Thymus (tissue), 11 donors: ENCODE data around the gene TTC21B. TPM values are rescaled to one million over a fixed set of nuclear protein-coding genes. Genes with fewer than 3 reads are reported as not detected.

Experiments used
- DNase-seq, 9 donors: peaks; one replicate each; pipeline ENCODE4 v3.0.0-alpha.2; 2013; ENCODE audit warnings: low spot score in 9 of 9, low read depth in 6 of 9, missing footprints in 1 of 9
- H3K27ac ChIP-seq, 2 donors: one replicate each; pipeline ENCODE4 v1.5.1; 2013; ENCODE audit warnings: control low read depth in 1 of 2, low read depth in 1 of 2, low read length in 1 of 2, mild to moderate bottlenecking in 1 of 2, moderate library complexity in 1 of 2
- H3K27me3 ChIP-seq, 2 donors: one replicate each; pipeline ENCODE4 v1.5.1; 2013; ENCODE audit warnings: low read length in 1 of 2; ENCODE audit not compliant: control insufficient read depth in 2 of 2, insufficient read depth in 1 of 2
- H3K36me3 ChIP-seq, 2 donors: one replicate each; pipeline ENCODE4 v1.5.1; 2013; ENCODE audit warnings: low read length in 1 of 2, mild to moderate bottlenecking in 1 of 2, moderate library complexity in 1 of 2; ENCODE audit not compliant: control insufficient read depth in 2 of 2, insufficient read depth in 2 of 2
- H3K4me1 ChIP-seq, 2 donors: one replicate each; pipeline ENCODE4 v1.5.1; 2013; ENCODE audit warnings: low read length in 2 of 2; ENCODE audit not compliant: control insufficient read depth in 2 of 2, insufficient read depth in 2 of 2
- H3K4me3 ChIP-seq, 2 donors: one replicate each; pipeline ENCODE4 v1.5.1; 2013; ENCODE audit warnings: low read length in 2 of 2, control low read depth in 1 of 2, mild to moderate bottlenecking in 1 of 2
- H3K9me3 ChIP-seq, 2 donors: one replicate each; pipeline ENCODE4 v1.5.1; 2013; ENCODE audit warnings: low read length in 1 of 2, mild to moderate bottlenecking in 1 of 2; ENCODE audit not compliant: control insufficient read depth in 2 of 2, insufficient read depth in 1 of 2
- WGBS: extraction: QIAGEN DNeasy Blood & Tissue Kit; methylation state at CpG from one replicate; pipeline ENCODE4 v1.1.7; 2013; 5-methylcytosine and 5-hydroxymethylcytosine counted together
- polyA plus RNA-seq: library from polyadenylated mRNA; stranded (reverse); fragments of 200-250 nt; gene quantifications from one replicate; pipeline ENCODE4 v1.2.3, GENCODE V29; 2013
- total RNA-seq: library from RNA; stranded (reverse); fragments of 120-200 nt; gene quantifications from one replicate; pipeline ENCODE4 v1.2.4, GENCODE V29; 2013
- donor health status: healthy.

The TTC21B gene
- total and polyA plus RNA-seq, 2 donors, result 10.3 to 19.5 TPM

GRCh38 chr2:165911231-165911630, 42.3 kb downstream of the TTC21B start:
- Histone ChIP-seq H3K36me3 (peaks cover 0 to 51% of the 10 kb centered on the region in 2 donors), H3K27ac (no peak overlapping the region), H3K27me3 (no peaks in the 10 kb centered on the region), H3K4me3 (no peak overlapping the region), H3K9me3 (no peaks in the 10 kb centered on the region), H3K4me1 (no peaks in the 10 kb centered on the region)
- no peak for DNase-seq

GRCh38 chr2:165909466-165909865, 44.1 kb downstream of the TTC21B start:
- Histone ChIP-seq H3K9me3 (no peaks in the 10 kb centered on the region), H3K4me1 (no peaks in the 10 kb centered on the region), H3K27me3 (no peaks in the 10 kb centered on the region), H3K27ac (no peak overlapping the region), H3K36me3 (peaks cover under 1 to 39% of the 10 kb centered on the region in 2 donors), H3K4me3 (no peak overlapping the region)
- DNase-seq, result no peak
- 100% methylated on average over 1 of the region's 1 CpG for WGBS

- Histone ChIP-seq H3K27ac (no peak overlapping the region), H3K27me3 (no peaks in the 10 kb centered on the region), H3K9me3 (peaks cover 0 to 1% of the 10 kb centered on the region in 2 donors), H3K4me1 (no peaks in the 10 kb centered on the region), H3K4me3 (no peak overlapping the region), H3K36me3 (peaks cover 3 to 24% of the 10 kb centered on the region in 2 donors)
- DNase-seq, result no peak
- 95% methylated on average over 2 of the region's 2 CpGs for WGBS
Observed at GRCh38 chr2:165905854-165906253, 47.7 kb downstream of the TTC21B start.

GRCh38 chr2:165905269-165905668, 48.3 kb downstream of the TTC21B start:
- no peaks in the 10 kb centered on the region for H3K27me3 ChIP-seq
- WGBS, result 98% methylated on average over 1 of the region's 1 CpG
- peaks cover 3 to 26% of the 10 kb centered on the region in 2 donors for H3K36me3 ChIP-seq
- H3K4me3 ChIP-seq, result no peak overlapping the region
- DNase-seq, result no peak
- no peak overlapping the region for H3K27ac ChIP-seq
- H3K4me1 ChIP-seq, result no peaks in the 10 kb centered on the region
- H3K9me3 ChIP-seq, result peaks cover 0 to 2% of the 10 kb centered on the region in 2 donors

GRCh38 chr2:165904432-165904831, 49.1 kb downstream of the TTC21B start:
- no peaks in the 10 kb centered on the region for H3K27me3 ChIP-seq
- WGBS, result 98% methylated on average over 2 of the region's 2 CpGs
- no peaks in the 10 kb centered on the region for H3K4me1 ChIP-seq
- H3K4me3 ChIP-seq, result no peak overlapping the region
- DNase-seq, result no peak
- peaks cover 3 to 29% of the 10 kb centered on the region in 2 donors for H3K36me3 ChIP-seq
- H3K27ac ChIP-seq, result no peak overlapping the region
- peaks cover 0 to 2% of the 10 kb centered on the region in 2 donors for H3K9me3 ChIP-seq

GRCh38 chr2:165903406-165903805, 50.2 kb downstream of the TTC21B start:
- Histone ChIP-seq H3K9me3 (peaks cover 0 to 2% of the 10 kb centered on the region in 2 donors), H3K36me3 (peaks cover 3 to 34% of the 10 kb centered on the region in 2 donors), H3K27ac (no peak overlapping the region), H3K27me3 (no peaks in the 10 kb centered on the region), H3K4me3 (no peak overlapping the region), H3K4me1 (no peaks in the 10 kb centered on the region)
- DNase-seq, result no peak
- 97% methylated on average over 5 of the region's 5 CpGs for WGBS

- no peaks in the 10 kb centered on the region for H3K4me1 ChIP-seq
- no peaks in the 10 kb centered on the region for H3K27me3 ChIP-seq
- no peak overlapping the region for H3K4me3 ChIP-seq
- H3K27ac ChIP-seq, result no peak overlapping the region
- peaks cover 3 to 39% of the 10 kb centered on the region in 2 donors for H3K36me3 ChIP-seq
- H3K9me3 ChIP-seq, result peaks cover 0 to 2% of the 10 kb centered on the region in 2 donors
- no peak for DNase-seq
Observed at GRCh38 chr2:165902934-165903333, 50.6 kb downstream of the TTC21B start.

GRCh38 chr2:165901620-165902298, 51.8 kb downstream of the TTC21B start:
- DNase-seq, result no peak
- Histone ChIP-seq H3K4me1 (no peaks in the 10 kb centered on the region), H3K4me3 (no peak overlapping the region), H3K9me3 (peaks cover 0 to 2% of the 10 kb centered on the region in 2 donors), H3K27ac (no peak overlapping the region), H3K36me3 (peaks cover 14 to 45% of the 10 kb centered on the region in 2 donors), H3K27me3 (no peaks in the 10 kb centered on the region)
- 96% methylated on average over 7 of the region's 7 CpGs for WGBS

- H3K4me3 ChIP-seq, result no peak overlapping the region
- WGBS, result 98% methylated on average over 2 of the region's 2 CpGs
- no peaks in the 10 kb centered on the region for H3K4me1 ChIP-seq
- no peak for DNase-seq
- H3K9me3 ChIP-seq, result peaks cover 0 to 2% of the 10 kb centered on the region in 2 donors
- H3K27me3 ChIP-seq, result no peaks in the 10 kb centered on the region
- no peak overlapping the region for H3K27ac ChIP-seq
- peaks cover 22 to 55% of the 10 kb centered on the region in 2 donors for H3K36me3 ChIP-seq
Observed at GRCh38 chr2:165899311-165899710, 54.3 kb downstream of the TTC21B start.
